ENCODE data around the gene TMC7. TPM values are rescaled to one million over a fixed set of nuclear protein-coding genes. Genes with fewer than 3 reads are reported as not detected.

TMC7 gene
- total and polyA plus RNA-seq, 12 donors: 0.76 to 1.9 (median 1.2) TPM

DNA sequence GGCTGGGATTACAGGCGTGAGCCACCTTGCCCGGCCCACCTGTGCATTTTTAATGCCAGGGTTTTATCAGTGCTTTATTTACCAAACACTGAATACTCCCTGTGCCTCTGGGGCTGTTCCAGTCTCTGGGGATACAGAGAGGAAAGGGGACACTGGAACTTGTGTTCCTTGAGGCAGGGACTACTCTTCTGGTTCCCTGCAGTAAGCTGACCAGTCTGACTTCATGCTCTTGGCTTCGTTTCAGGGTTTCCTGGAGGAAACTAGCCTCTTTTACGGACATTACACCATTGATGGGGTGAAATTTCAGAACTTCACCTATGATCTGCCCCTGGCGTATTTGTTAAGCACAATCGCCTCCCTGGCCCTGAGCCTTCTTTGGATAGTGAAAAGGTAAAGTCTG lies 46.2 kb downstream of the TMC7 start:
- Histone ChIP-seq H3K4me3 (no peak overlapping the region), H3K4me1 (peaks cover 0 to 18% (median 0%) of the 10 kb centered on the region in 9 donors), H3K27me3 (no peaks in the 10 kb centered on the region), H3K27ac (peak overlapping the region in 6 of 10 donors; percentile 14 to 64 (median 28)), H3K36me3 (peaks cover 0 to 11% (median 0%) of the 10 kb centered on the region in 9 donors), H3K9me3 (peaks cover 0 to 3% (median 0%) of the 10 kb centered on the region in 11 donors)
- TF ChIP-seq, protein P1, sequence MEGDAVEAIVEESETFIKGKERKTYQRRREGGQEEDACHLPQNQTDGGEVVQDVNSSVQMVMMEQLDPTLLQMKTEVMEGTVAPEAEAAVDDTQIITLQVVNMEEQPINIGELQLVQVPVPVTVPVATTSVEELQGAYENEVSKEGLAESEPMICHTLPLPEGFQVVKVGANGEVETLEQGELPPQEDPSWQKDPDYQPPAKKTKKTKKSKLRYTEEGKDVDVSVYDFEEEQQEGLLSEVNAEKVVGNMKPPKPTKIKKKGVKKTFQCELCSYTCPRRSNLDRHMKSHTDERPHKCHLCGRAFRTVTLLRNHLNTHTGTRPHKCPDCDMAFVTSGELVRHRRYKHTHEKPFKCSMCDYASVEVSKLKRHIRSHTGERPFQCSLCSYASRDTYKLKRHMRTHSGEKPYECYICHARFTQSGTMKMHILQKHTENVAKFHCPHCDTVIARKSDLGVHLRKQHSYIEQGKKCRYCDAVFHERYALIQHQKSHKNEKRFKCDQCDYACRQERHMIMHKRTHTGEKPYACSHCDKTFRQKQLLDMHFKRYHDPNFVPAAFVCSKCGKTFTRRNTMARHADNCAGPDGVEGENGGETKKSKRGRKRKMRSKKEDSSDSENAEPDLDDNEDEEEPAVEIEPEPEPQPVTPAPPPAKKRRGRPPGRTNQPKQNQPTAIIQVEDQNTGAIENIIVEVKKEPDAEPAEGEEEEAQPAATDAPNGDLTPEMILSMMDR (IDR thresholded peaks at IDR 0.05): no peak
- 62 to 63% methylated on average over 6 of the region's 6 CpGs for WGBS, 2 donors
- intact Hi-C loops (cut with DNase I): loop anchor here in 1 of 10 donors (5.0 kb wide), 1 partner anchor 48 kb away; the partner anchor contains the start of gene TMC7
- DNase-seq (peak in 1 of 2 donors; percentile 33), ATAC-seq (peak; percentile 50 to 86 (median 80))

DNA sequence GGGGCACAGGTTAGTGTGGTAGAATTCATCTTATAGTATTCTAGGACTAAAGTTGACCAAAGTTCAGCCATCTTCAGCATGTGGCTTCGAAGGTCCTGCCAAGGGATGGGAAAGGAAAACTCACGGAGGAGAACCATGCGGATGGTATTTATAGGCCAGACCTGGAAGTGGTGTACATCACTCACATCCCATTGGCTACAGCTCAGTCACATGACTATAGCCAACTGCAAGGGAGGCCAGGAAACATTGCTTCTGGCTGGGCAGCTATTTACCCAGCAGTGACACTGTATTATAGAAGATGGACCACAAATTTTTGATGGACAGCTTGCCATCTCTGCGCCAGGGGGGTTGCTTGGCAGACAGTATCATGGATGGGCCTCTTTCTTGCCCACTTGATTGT lies 48.0 kb downstream of the TMC7 start:
- WGBS, 2 donors: 71 to 73% methylated on average over 4 of the region's 4 CpGs
- peaks cover 0 to 13% (median 0%) of the 10 kb centered on the region in 11 donors for H3K9me3 ChIP-seq
- ATAC-seq: no peak
- no peak overlapping the region for H3K4me3 ChIP-seq
- peaks cover 0 to 18% (median 0%) of the 10 kb centered on the region in 9 donors for H3K4me1 ChIP-seq
- TF ChIP-seq, protein P1 (IDR thresholded peaks at IDR 0.05): no peak
- no peak overlapping the region for H3K27ac ChIP-seq
- H3K27me3 ChIP-seq: no peaks in the 10 kb centered on the region
- intact Hi-C loops (cut with DNase I): loop anchor here in 1 of 10 donors (5.0 kb wide), 1 partner anchor 49 kb away; the partner anchor contains the start of gene TMC7
- DNase-seq: no peak
- peaks cover 0 to 17% (median 0%) of the 10 kb centered on the region in 9 donors for H3K36me3 ChIP-seq

DNA sequence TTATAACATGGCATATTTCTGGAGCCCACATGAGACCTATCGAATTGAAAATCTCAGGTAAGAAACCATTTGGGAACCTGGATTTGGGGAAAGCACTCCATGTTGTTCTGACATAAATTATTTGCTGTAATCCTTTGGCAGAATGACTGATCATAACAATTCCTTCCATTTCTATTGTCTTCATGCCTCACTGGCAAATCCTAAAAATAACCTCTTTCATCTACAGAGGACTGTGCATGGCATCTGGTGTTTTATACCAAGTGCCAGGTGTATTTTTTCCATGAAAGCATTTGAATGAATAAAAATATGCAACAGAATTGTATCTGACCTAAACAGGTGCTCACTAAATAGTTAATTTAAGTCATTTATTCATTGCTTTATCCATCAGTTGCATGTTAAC lies 50.0 kb downstream of the TMC7 start:
- ATAC-seq (no peak), DNase-seq (no peak)
- Histone ChIP-seq H3K9me3 (peaks cover 0 to 17% (median 0%) of the 10 kb centered on the region in 11 donors), H3K4me1 (peaks cover 0 to 13% (median 0%) of the 10 kb centered on the region in 9 donors), H3K27me3 (no peaks in the 10 kb centered on the region), H3K4me3 (no peak overlapping the region), H3K27ac (no peak overlapping the region), H3K36me3 (peaks cover 0 to 17% (median 0%) of the 10 kb centered on the region in 9 donors)
- intact Hi-C loops (cut with DNase I): loop anchor here in 1 of 10 donors (5.0 kb wide), 1 partner anchor 51 kb away; the partner anchor contains the start of gene TMC7
- WGBS, 2 donors: 88 to 96% methylated on average over 1 of the region's 1 CpG
- TF ChIP-seq, protein P1 (IDR thresholded peaks at IDR 0.05): no peak

DNA sequence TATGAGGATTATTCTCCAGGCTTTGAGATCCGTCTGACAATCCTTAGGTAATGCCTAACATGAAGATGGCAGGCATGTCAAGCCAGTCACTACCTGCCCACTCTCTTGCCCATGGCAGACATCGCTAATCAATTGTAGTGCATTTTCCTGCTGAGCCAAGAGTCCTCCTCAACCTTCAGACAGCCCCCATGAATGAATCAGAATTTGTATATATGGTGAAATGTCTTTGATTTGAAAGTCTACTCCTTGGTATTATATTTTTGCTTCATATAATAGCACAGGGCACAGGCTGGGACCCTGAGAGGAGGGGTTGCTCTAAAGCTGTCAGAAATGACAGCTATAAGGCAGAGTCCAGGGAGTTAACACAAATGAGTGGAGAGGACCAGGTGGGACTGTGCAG lies 56.7 kb downstream of the TMC7 start:
- H3K9me3 ChIP-seq: peaks cover 0 to 17% (median 0%) of the 10 kb centered on the region in 11 donors
- TF ChIP-seq, protein P1 (IDR thresholded peaks at IDR 0.05): no peak
- peaks cover 0 to 38% (median 0%) of the 10 kb centered on the region in 9 donors for H3K36me3 ChIP-seq
- ATAC-seq (no peak), DNase-seq (no peak)
- intact Hi-C loops (cut with DNase I): no loop called here
- no peak overlapping the region for H3K27ac ChIP-seq
- 95 to 96% methylated on average over 2 of the region's 2 CpGs for WGBS, 2 donors
- no peaks in the 10 kb centered on the region for H3K27me3 ChIP-seq
- no peak overlapping the region for H3K4me3 ChIP-seq
- H3K4me1 ChIP-seq: no peaks in the 10 kb centered on the region
